ENCODE results near the gene ZNF536.

The ZNF536 gene

DNA sequence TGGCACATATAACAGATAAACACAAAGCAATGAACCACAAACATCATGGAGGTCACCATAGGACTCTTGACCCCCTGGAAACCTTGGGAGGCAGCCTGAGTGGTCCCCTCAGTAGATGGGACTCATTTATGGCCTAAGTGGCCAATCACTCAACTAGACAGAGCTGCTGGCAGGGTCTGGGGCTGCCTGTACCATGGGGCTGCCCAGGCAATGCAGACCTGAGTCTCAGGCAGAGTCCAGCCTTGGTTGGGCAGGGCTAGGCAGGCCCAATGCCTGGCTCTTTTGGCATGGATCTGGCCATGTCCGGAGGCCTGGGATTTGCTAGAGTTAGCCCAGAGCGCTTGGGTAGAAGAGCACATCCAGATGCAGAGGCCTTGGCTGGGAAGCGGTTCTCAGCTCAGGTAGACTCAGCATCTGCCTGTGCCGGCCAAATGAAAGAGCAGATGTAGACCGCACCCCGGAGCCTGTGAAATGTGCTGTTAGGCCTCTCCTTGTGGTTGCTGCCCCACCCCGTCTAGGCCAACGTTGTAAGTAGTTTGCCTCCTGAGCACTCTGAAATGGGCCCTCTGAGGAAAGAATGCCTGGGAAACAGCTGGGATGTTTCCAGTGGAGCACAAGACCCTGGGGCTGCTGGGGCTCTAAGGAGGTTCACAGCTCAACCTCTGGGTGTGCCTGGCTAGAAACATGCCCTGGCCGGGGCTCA, 171.2 kb downstream of the ZNF536 start:
- TF ChIP-seq, protein P1, sequence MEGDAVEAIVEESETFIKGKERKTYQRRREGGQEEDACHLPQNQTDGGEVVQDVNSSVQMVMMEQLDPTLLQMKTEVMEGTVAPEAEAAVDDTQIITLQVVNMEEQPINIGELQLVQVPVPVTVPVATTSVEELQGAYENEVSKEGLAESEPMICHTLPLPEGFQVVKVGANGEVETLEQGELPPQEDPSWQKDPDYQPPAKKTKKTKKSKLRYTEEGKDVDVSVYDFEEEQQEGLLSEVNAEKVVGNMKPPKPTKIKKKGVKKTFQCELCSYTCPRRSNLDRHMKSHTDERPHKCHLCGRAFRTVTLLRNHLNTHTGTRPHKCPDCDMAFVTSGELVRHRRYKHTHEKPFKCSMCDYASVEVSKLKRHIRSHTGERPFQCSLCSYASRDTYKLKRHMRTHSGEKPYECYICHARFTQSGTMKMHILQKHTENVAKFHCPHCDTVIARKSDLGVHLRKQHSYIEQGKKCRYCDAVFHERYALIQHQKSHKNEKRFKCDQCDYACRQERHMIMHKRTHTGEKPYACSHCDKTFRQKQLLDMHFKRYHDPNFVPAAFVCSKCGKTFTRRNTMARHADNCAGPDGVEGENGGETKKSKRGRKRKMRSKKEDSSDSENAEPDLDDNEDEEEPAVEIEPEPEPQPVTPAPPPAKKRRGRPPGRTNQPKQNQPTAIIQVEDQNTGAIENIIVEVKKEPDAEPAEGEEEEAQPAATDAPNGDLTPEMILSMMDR (IDR thresholded peaks at IDR 0.05; ENCODE audit: low read depth, low read length), result no peak
- no peak overlapping the region for H3K4me3 ChIP-seq (ENCODE audit: low read depth, low read length)

DNA sequence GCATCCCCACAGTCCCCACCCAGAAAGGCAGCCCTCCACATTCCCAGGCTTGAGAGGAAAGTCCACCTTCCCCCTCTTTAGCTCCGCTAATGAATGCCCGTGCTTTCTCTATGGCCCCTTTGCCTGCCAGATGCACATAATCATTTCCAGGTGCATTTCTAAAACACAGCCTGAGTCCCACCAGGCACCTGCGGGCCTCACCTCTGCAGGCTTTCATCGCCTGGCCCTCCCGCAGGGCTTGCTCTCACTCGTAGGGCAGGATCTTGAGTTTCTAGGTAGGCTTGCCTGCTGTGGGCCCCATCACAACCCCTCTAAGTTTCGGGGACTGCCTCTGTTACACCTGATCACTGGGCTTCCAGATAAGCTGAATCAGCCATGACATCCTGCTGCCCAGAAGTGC, 173.6 kb downstream of the ZNF536 start:
- no peak overlapping the region for H3K4me3 ChIP-seq (ENCODE audit: low read depth, low read length)
- TF ChIP-seq, protein P1 (IDR thresholded peaks at IDR 0.05; ENCODE audit: low read depth, low read length), result no peak

DNA sequence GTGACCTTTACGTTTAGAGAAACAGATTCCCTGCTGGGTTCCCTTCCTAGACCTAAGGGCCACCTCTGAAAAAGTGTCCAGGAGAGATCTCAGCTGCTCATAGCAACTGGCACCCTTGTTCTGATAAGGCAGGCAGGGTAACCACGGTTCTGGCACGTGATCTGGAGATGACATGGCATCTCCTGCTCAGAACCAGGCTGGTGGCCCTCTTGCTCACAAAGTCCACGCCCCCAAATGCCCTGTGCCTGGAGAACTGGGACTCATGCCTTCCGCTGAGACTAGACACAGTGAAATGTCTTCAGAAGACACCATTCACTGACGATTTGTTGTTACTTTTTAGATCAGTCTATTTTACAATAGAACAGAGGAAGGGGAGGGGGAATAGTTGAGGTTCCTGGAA, 174.1 kb downstream of the ZNF536 start:
- H3K4me3 ChIP-seq (ENCODE audit: low read depth, low read length), result no peak overlapping the region
- TF ChIP-seq, protein P1 (IDR thresholded peaks at IDR 0.05; ENCODE audit: low read depth, low read length), result no peak

DNA sequence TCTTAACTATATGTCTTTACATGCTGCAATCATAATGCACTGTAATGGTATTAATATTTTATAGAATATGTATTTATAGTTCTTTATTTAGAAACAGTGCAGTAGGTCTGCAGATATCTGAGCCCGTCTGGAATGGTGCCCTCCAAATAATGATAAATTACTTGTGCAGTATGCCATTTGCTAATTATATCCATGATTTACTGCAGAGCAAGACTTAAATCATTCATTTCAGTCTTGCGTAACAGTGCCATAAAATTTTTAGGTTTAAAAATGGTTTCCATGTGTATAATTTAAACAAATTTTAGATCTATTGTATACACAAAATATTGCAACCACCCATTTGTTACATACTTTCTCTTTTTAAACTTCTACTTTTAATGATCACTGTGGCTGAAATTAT, 175.1 kb downstream of the ZNF536 start:
- no peak overlapping the region for H3K4me3 ChIP-seq (ENCODE audit: low read depth, low read length)
- TF ChIP-seq, protein P1 (IDR thresholded peaks at IDR 0.05; ENCODE audit: low read depth, low read length), result no peak

DNA sequence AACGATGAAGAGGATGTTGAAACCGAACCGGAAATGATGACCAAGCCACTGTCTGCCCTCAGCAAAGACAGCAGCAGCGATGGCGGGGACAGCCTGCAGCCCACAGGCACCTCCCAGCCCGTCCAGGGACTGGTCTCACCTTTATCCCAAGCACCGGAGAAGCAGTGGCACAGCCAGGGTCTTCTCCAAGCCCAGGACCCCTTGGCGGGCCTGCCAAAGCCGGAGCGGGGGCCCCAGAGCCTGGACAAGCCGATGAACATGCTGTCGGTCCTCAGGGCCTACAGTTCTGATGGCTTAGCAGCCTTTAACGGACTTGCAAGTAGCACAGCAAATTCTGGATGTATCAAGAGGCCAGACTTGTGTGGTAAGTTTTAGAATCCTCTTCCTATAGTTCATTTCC, 177.0 kb downstream of the ZNF536 start:
- TF ChIP-seq, protein P1 (IDR thresholded peaks at IDR 0.05; ENCODE audit: low read depth, low read length), result no peak
- no peak overlapping the region for H3K4me3 ChIP-seq (ENCODE audit: low read depth, low read length)

DNA sequence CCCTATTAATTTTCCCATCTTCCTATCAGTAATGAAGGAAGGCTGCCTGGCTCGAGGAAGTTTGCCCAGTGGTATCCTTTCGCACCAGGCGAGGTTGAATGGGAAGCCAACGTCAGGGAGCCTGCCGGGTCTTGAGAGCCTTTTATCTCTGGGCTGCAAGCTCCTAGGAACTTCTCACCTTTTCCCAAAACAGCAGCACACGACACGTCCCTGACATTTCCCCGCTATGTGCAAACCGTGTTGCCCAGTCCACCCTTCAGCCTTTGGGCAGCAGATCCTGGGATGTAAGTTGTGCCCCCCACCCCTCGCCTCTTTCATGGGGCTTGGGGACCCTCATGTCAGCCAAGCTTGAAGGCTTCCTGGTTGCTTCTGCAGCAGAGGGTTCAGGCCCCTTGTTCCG, 179.1 kb downstream of the ZNF536 start:
- H3K4me3 ChIP-seq (ENCODE audit: low read depth, low read length), result no peak overlapping the region
- TF ChIP-seq, protein P1 (IDR thresholded peaks at IDR 0.05; ENCODE audit: low read depth, low read length), result no peak

DNA sequence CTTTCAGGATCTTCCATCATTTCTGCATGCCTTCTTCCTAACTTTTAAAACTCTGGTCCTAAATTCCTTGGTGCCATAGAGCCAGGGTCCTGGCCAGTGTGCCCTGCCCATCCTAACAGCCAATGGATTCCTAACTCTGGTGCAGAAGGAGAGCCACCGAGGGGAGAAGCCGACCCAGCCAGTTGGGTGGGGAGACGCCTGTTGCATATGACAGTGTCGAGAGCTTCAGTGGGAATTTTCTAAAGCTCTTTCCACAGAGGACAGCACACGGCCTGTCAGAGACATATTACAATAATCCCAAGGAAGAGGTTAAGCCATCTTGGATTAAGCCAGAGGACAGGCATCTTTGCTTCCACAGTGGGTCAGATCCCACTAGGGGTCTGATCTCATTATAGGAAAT, 180.4 kb downstream of the ZNF536 start:
- TF ChIP-seq, protein P1 (IDR thresholded peaks at IDR 0.05; ENCODE audit: low read depth, low read length), result no peak

More for the DNA sequence above, 180.4 kb downstream of the ZNF536 start:
- no peak overlapping the region for H3K4me3 ChIP-seq (ENCODE audit: low read depth, low read length)

Measured in WI38 (cell line).